ENCODE data around the gene ZP2. TPM values are rescaled to one million over a fixed set of nuclear protein-coding genes. Genes with fewer than 3 reads are reported as not detected.

ZP2 gene
- total RNA-seq, 2 experiments from 2014 or later, result not detected

GRCh38 chr16:21224800-21225199, 13.4 kb upstream of the ZP2 start:
- Mint-ChIP-seq H3K27me3 (peaks cover 56% of the 10 kb centered on the region), H3K36me3 (ENCODE audit: low read depth) (no peaks in the 10 kb centered on the region), H3K9me3 (no peaks in the 10 kb centered on the region), H3K27ac (no peak overlapping the region), H3K4me1 (ENCODE audit: low read depth) (peaks cover 7% of the 10 kb centered on the region), H3K4me3 (no peak overlapping the region)
- ATAC-seq, result peak; percentile 80
- POLR2A ChIA-PET, result no interaction called here
- DNase-seq, result peak; percentile 51
- TF ChIP-seq CTCF (IDR thresholded peaks at IDR 0.05), result no peak
- CTCF ChIA-PET, result no interaction called here
- intact Hi-C loops (cut with micrococcal nuclease), result no loop called here

GRCh38 chr16:21223787-21224186, 12.4 kb upstream of the ZP2 start:
- H3K4me3 Mint-ChIP-seq, result no peak overlapping the region
- H3K4me1 Mint-ChIP-seq (ENCODE audit: low read depth), result peaks cover 7% of the 10 kb centered on the region
- ChIA-PET CTCF (no interaction called here), POLR2A (no interaction called here)
- H3K27me3 Mint-ChIP-seq, result peaks cover 52% of the 10 kb centered on the region
- H3K9me3 Mint-ChIP-seq, result no peaks in the 10 kb centered on the region
- no peak for ATAC-seq
- H3K36me3 Mint-ChIP-seq (ENCODE audit: low read depth), result no peaks in the 10 kb centered on the region
- intact Hi-C loops (cut with micrococcal nuclease), result no loop called here
- no peak overlapping the region for H3K27ac Mint-ChIP-seq
- no peak for TF ChIP-seq CTCF (IDR thresholded peaks at IDR 0.05)
- no peak for DNase-seq

GRCh38 chr16:21222495-21223337, 11.3 kb upstream of the ZP2 start:
- peaks cover 43% of the 10 kb centered on the region for H3K27me3 Mint-ChIP-seq
- POLR2A ChIA-PET, result no interaction called here
- H3K4me3 Mint-ChIP-seq, result no peak overlapping the region
- no peak for TF ChIP-seq CTCF (IDR thresholded peaks at IDR 0.05)
- DNase-seq, result no peak
- no peaks in the 10 kb centered on the region for H3K9me3 Mint-ChIP-seq
- intact Hi-C loops (cut with micrococcal nuclease), result no loop called here
- H3K4me1 Mint-ChIP-seq (ENCODE audit: low read depth), result peaks cover 7% of the 10 kb centered on the region
- no peaks in the 10 kb centered on the region for H3K36me3 Mint-ChIP-seq (ENCODE audit: low read depth)
- CTCF ChIA-PET, result interaction anchor here (0.9 kb wide), 1 partner anchor 34 kb away, joined by 3 read pairs; no protein-coding TSS in a partner anchor
- H3K27ac Mint-ChIP-seq, result no peak overlapping the region
- ATAC-seq, result no peak

GRCh38 chr16:21219551-21219950, 8.2 kb upstream of the ZP2 start:
- H3K9me3 Mint-ChIP-seq, result no peaks in the 10 kb centered on the region
- DNase-seq (no peak), ATAC-seq (no peak)
- peaks cover 28% of the 10 kb centered on the region for H3K27me3 Mint-ChIP-seq
- POLR2A ChIA-PET, result no interaction called here
- no peaks in the 10 kb centered on the region for H3K36me3 Mint-ChIP-seq (ENCODE audit: low read depth)
- H3K4me3 Mint-ChIP-seq, result no peak overlapping the region
- TF ChIP-seq CTCF (IDR thresholded peaks at IDR 0.05), result no peak
- intact Hi-C loops (cut with micrococcal nuclease), result no loop called here
- no peak overlapping the region for H3K27ac Mint-ChIP-seq
- H3K4me1 Mint-ChIP-seq (ENCODE audit: low read depth), result peaks cover under 1% of the 10 kb centered on the region
- CTCF ChIA-PET, result no interaction called here

- DNase-seq (no peak), ATAC-seq (no peak)
- no peak overlapping the region for H3K4me3 Mint-ChIP-seq
- TF ChIP-seq CTCF (IDR thresholded peaks at IDR 0.05), result no peak
- no peak overlapping the region for H3K27ac Mint-ChIP-seq
- H3K36me3 Mint-ChIP-seq (ENCODE audit: low read depth), result no peaks in the 10 kb centered on the region
- H3K27me3 Mint-ChIP-seq, result peaks cover 23% of the 10 kb centered on the region
- H3K9me3 Mint-ChIP-seq, result no peaks in the 10 kb centered on the region
- POLR2A ChIA-PET, result no interaction called here
- intact Hi-C loops (cut with micrococcal nuclease), result no loop called here
- CTCF ChIA-PET, result no interaction called here
- H3K4me1 Mint-ChIP-seq (ENCODE audit: low read depth), result no peaks in the 10 kb centered on the region
Observed at GRCh38 chr16:21218153-21218552, 6.8 kb upstream of the ZP2 start.

Measured in activated CD8-positive, alpha-beta T cell treated with anti-CD3 and anti-CD28 coated beads for 36 hours (primary cell).